ENCODE results near the gene HK3. TPM values are rescaled to one million over a fixed set of nuclear protein-coding genes. Genes with fewer than 3 reads are reported as not detected.

Gene HK3
- total RNA-seq, 1 donor, result not detected

- DNase-seq (ENCODE audit: low read depth), result no peak
- TF ChIP-seq, protein P1, sequence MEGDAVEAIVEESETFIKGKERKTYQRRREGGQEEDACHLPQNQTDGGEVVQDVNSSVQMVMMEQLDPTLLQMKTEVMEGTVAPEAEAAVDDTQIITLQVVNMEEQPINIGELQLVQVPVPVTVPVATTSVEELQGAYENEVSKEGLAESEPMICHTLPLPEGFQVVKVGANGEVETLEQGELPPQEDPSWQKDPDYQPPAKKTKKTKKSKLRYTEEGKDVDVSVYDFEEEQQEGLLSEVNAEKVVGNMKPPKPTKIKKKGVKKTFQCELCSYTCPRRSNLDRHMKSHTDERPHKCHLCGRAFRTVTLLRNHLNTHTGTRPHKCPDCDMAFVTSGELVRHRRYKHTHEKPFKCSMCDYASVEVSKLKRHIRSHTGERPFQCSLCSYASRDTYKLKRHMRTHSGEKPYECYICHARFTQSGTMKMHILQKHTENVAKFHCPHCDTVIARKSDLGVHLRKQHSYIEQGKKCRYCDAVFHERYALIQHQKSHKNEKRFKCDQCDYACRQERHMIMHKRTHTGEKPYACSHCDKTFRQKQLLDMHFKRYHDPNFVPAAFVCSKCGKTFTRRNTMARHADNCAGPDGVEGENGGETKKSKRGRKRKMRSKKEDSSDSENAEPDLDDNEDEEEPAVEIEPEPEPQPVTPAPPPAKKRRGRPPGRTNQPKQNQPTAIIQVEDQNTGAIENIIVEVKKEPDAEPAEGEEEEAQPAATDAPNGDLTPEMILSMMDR (IDR thresholded peaks at IDR 0.05; ENCODE audit: insufficient read depth, low read depth, low read length), result no peak
These were observed 15.2 kb downstream of the HK3 start for GRCh38 chr5:176883700-176884570.

DNA sequence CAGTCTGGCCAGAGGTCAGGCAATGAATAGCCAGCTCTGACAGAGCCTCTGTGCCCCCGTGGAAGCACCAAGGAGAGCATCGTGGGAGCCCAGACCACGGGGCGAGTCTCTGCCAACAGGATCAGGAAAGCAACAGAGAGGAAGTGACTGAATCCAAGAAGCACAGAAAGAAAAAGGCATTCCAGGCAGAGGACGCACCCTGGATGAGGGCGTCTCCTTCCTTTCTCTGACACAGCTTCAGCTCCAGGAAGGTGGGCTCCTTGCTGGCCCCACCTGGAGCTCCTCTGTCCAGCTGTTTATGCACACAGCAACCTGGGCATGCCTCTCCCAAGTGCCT lies 16.6 kb downstream of the HK3 start:
- no peak for DNase-seq (ENCODE audit: low read depth)
- no peak overlapping the region for H3K4me3 ChIP-seq (ENCODE audit: low read depth, low read length)
- TF ChIP-seq, protein P1 (IDR thresholded peaks at IDR 0.05; ENCODE audit: insufficient read depth, low read depth, low read length), result no peak

More at GRCh38 chr5:176883700-176884570, 15.2 kb downstream of the HK3 start:
- H3K4me3 ChIP-seq (ENCODE audit: low read depth, low read length), result no peak overlapping the region

- no peak for DNase-seq (ENCODE audit: low read depth)
These were observed 17.2 kb downstream of the HK3 start for GRCh38 chr5:176881816-176882566.

DNA sequence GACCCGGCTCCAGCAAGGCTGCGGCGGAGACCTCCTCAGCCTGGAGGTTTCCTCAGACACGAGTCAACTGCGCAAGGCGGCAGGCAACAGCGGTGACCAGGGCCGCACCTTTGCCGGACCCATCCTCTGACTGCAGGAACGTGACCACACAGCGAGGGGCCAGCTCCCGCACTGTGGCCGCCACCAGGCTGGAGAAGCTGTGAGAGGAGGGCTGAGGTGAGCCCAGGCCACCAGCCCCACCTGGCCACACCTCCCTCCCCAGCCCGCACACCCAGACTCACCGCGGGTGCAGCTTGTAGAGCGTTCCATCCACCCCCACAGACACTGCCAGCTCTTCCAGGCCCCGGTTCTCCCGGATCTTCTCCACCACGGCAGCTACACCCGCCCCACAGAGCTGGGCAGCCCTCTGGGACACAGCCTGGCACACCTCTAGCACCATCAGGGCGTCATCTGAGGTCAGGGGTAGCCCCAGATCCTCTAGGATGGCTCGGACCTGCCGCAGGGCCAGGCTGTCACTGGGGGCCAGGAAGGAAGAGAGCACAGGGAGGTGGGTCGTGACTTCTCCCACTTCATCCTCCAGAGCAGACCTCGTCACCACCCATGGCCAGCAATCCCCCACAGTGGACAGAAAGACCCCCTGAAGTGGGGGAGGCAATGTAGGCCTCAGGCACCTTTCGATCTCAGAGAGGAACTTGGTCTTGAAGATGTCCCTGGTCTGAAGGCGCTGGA lies 18.0 kb downstream of the HK3 start:
- TF ChIP-seq, protein P1 (IDR thresholded peaks at IDR 0.05; ENCODE audit: insufficient read depth, low read depth, low read length), result no peak
- DNase-seq (ENCODE audit: low read depth), result no peak
- no peak overlapping the region for H3K4me3 ChIP-seq (ENCODE audit: low read depth, low read length)

More at GRCh38 chr5:176881816-176882566, 17.2 kb downstream of the HK3 start:
- TF ChIP-seq, protein P1 (IDR thresholded peaks at IDR 0.05; ENCODE audit: insufficient read depth, low read depth, low read length), result no peak
- H3K4me3 ChIP-seq (ENCODE audit: low read depth, low read length), result no peak overlapping the region

DNA sequence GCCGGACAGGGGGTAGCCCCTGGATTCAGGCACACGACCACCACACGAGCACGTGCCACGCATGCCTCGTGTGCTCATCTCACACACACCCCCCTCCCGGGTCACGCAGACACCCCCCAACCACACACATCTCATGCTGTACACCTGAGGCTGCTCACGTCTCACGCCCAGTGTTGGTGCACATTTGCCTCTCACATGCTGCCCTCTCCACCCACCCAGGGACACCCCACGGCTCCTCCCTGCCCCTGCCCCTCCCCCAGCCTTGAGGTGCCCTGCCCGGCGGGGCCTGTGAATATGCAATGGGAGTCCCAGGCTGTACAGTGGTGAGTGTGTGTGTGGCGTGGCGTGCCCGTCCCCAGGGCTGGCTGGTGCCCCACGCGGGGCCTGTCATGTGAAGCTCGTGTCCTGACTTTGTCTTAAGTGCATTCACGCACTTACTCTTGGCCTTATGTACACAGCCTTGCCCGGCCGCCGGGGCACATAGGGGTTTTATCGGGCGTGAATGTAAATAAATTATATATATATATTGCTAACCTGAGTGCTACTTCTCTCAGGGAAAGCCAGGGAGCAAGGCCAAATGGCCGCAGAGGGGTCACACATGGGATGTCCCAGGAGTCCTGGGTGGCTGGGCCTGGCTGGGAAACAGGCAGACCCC lies 18.7 kb downstream of the HK3 start:
- TF ChIP-seq, protein P1 (IDR thresholded peaks at IDR 0.05; ENCODE audit: insufficient read depth, low read depth, low read length), result no peak
- H3K4me3 ChIP-seq (ENCODE audit: low read depth, low read length), result no peak overlapping the region
- DNase-seq (ENCODE audit: low read depth), result no peak

- TF ChIP-seq, protein P1 (IDR thresholded peaks at IDR 0.05; ENCODE audit: insufficient read depth, low read depth, low read length), result no peak
- DNase-seq (ENCODE audit: low read depth), result no peak
- no peak overlapping the region for H3K4me3 ChIP-seq (ENCODE audit: low read depth, low read length)
These were observed 19.3 kb downstream of the HK3 start for GRCh38 chr5:176879663-176880361.

Measured in fibroblast of villous mesenchyme (primary cell).